Suprapubic skin (tissue), 4 donors: ENCODE results near the gene DSCAML1. TPM values are rescaled to one million over a fixed set of nuclear protein-coding genes. Genes with fewer than 3 reads are reported as not detected.

Source experiments
- DNase-seq, 2 donors: peaks; one replicate each; pipeline ENCODE4 v3.0.0-alpha.2; 2019; ENCODE audit warnings: low spot score in 2 of 2
- H3K27ac ChIP-seq: fragments of 200-600 bp; sonication (generic); one replicate; pipeline ENCODE4 v1.5.1; 2019
- H3K27me3 ChIP-seq: fragments of 200-600 bp; sonication (generic); one replicate; pipeline ENCODE4 v1.5.1; 2019
- H3K36me3 ChIP-seq: fragments of 200-600 bp; sonication (generic); one replicate; pipeline ENCODE4 v1.5.1; 2019
- H3K4me1 ChIP-seq: fragments of 200-600 bp; sonication (generic); one replicate; pipeline ENCODE4 v1.5.1; 2019
- H3K4me3 ChIP-seq: fragments of 200-600 bp; sonication (generic); one replicate; pipeline ENCODE4 v1.5.1; 2019; ENCODE audit warnings: mild to moderate bottlenecking
- H3K9me3 ChIP-seq: fragments of 200-600 bp; sonication (generic); one replicate; pipeline ENCODE4 v1.5.1; 2019
- CTCF ChIP-seq, 2 donors: fragments of 200-600 bp in 1 of 2; fragments of 450-650 bp in 1 of 2; sonication (generic) in 1 of 2; IDR thresholded peaks; one replicate each; pipeline ENCODE4 v1.5.1; 2016 to 2019; ENCODE audit warnings: antibody characterized with exemption in 2 of 2, mild to moderate bottlenecking in 1 of 2, moderate library complexity in 1 of 2
- EP300 ChIP-seq: sonication (generic); formaldehyde crosslinking; IDR thresholded peaks from one replicate; pipeline ENCODE4 v1.6.1; 2017; ENCODE audit warnings: antibody characterized with exemption
- POLR2A ChIP-seq, 2 donors: fragments of 450-650 bp; IDR thresholded peaks; one replicate each; pipeline ENCODE4 v1.6.1; 2017; ENCODE audit warnings: antibody characterized with exemption in 2 of 2, mild to moderate bottlenecking in 2 of 2, moderate library complexity in 2 of 2
- POLR2AphosphoS5 ChIP-seq, 3 donors: sonication (generic); formaldehyde crosslinking; IDR thresholded peaks; one replicate each; pipeline ENCODE4 v1.6.1; 2017; ENCODE audit warnings: antibody characterized with exemption in 3 of 3
- WGBS: methylation state at CpG from one replicate; pipeline ENCODE4 v1.1.5; 2018; 5-methylcytosine and 5-hydroxymethylcytosine counted together
- total RNA-seq, 4 donors: library from RNA; depleted of rRNA; stranded (reverse); fragments of >200 nt; gene quantifications; one replicate each; pipeline ENCODE4 v1.1.0, GENCODE V29; 2016

DSCAML1 gene
- total RNA-seq, 4 donors from 2014 or later, result 0.11 to 0.24 (median 0.21) TPM; not detected in 1

DNA sequence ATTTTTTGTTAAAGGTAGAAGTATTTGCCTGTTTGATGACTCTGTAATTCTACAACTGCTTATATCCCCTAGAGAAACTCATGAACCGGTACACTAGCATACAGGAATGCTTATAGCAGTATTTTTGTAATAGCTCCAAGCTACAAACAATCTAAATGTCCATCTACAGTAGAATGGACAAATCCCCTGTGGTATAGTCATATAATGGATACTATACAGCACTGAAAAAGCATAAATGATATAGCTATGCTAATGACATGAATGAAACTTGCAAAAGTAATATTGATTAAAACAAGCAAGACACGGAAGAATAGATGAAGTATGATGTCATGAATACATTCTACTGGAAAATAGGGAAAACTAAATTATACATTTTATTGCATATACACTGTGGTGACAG is 326.4 kb downstream of the DSCAML1 start:
- no peak for DNase-seq
- WGBS, result 87% methylated on average over 2 of the region's 2 CpGs
- no peaks in the 10 kb centered on the region for H3K9me3 ChIP-seq

DNA sequence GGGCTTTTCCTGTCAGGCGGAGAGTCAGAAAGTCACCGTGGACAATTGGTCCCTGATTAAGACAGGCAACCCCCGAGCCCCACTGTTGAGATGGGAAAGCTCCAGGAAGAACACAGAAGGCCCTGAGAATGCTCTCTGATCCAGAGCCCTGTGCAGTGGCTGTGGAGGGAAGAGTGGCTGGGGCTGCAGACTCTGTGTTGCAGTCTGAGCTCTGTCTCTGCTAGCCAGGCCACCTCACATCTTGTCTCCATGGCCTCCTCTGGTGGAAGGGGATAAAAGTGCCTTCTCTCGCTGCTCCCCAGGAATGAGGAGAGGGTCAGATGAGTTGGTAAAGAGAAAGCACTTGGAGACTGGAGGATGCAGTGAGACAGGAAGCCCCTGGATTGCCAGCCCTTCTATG is 328.1 kb downstream of the DSCAML1 start:
- H3K4me3 ChIP-seq, result no peak overlapping the region
- TF ChIP-seq EP300, result no peak
- TF ChIP-seq POLR2A (IDR thresholded peaks at IDR 0.05), result no peak
- TF ChIP-seq POLR2AphosphoS5 (IDR thresholded peaks at IDR 0.05), result no peak
- TF ChIP-seq CTCF (IDR thresholded peaks at IDR 0.05), result no peak
- H3K27me3 ChIP-seq, result peaks cover 2% of the 10 kb centered on the region
- no peak overlapping the region for H3K27ac ChIP-seq
- WGBS, result 80% methylated on average over 4 of the region's 4 CpGs
- DNase-seq, result no peak
- no peaks in the 10 kb centered on the region for H3K4me1 ChIP-seq
- H3K9me3 ChIP-seq, result no peaks in the 10 kb centered on the region
- H3K36me3 ChIP-seq, result no peaks in the 10 kb centered on the region

More for the DNA sequence above, 326.4 kb downstream of the DSCAML1 start:
- TF ChIP-seq CTCF (IDR thresholded peaks at IDR 0.05) (no peak), POLR2A (IDR thresholded peaks at IDR 0.05) (no peak), EP300 (no peak), POLR2AphosphoS5 (IDR thresholded peaks at IDR 0.05) (no peak)
- Histone ChIP-seq H3K4me3 (no peak overlapping the region), H3K36me3 (no peaks in the 10 kb centered on the region), H3K27me3 (peaks cover 2% of the 10 kb centered on the region), H3K4me1 (no peaks in the 10 kb centered on the region), H3K27ac (no peak overlapping the region)

- Histone ChIP-seq H3K27me3 (peaks cover 2% of the 10 kb centered on the region), H3K27ac (no peak overlapping the region), H3K9me3 (no peaks in the 10 kb centered on the region), H3K4me1 (no peaks in the 10 kb centered on the region), H3K4me3 (no peak overlapping the region), H3K36me3 (no peaks in the 10 kb centered on the region)
- WGBS, result 67% methylated on average over 5 of the region's 5 CpGs
- no peak for DNase-seq
- TF ChIP-seq CTCF (IDR thresholded peaks at IDR 0.05) (no peak), EP300 (no peak), POLR2AphosphoS5 (IDR thresholded peaks at IDR 0.05) (no peak), POLR2A (IDR thresholded peaks at IDR 0.05) (no peak)
Observed at GRCh38 chr11:117467770-117468169, 329.2 kb downstream of the DSCAML1 start.

DNA sequence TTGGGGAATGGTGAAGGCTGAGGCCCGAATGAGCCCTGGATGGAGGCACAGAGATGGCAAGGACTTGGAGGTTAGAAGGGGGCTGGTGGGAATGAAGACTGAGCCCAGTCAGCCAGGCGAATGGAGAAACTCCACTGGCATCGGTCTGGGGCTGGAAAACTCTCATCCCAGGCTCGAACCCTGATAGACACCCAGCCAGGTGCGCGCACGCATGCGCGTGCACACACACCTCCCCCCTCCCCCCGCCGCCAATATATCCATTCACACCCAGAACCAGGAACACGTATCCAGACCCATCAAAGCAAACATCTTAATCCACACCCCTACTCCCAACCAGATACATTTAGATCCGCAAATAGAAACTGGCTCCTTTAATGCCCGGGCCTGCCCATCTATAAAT is 330.1 kb downstream of the DSCAML1 start:
- peaks cover 2% of the 10 kb centered on the region for H3K27me3 ChIP-seq
- H3K36me3 ChIP-seq, result no peaks in the 10 kb centered on the region
- 86% methylated on average over 14 of the region's 14 CpGs for WGBS
- H3K4me1 ChIP-seq, result no peaks in the 10 kb centered on the region
- H3K27ac ChIP-seq, result no peak overlapping the region
- DNase-seq, result no peak
- H3K9me3 ChIP-seq, result no peaks in the 10 kb centered on the region
- TF ChIP-seq POLR2A (IDR thresholded peaks at IDR 0.05) (no peak), CTCF (IDR thresholded peaks at IDR 0.05) (no peak), POLR2AphosphoS5 (IDR thresholded peaks at IDR 0.05) (no peak), EP300 (no peak)
- no peak overlapping the region for H3K4me3 ChIP-seq

DNA sequence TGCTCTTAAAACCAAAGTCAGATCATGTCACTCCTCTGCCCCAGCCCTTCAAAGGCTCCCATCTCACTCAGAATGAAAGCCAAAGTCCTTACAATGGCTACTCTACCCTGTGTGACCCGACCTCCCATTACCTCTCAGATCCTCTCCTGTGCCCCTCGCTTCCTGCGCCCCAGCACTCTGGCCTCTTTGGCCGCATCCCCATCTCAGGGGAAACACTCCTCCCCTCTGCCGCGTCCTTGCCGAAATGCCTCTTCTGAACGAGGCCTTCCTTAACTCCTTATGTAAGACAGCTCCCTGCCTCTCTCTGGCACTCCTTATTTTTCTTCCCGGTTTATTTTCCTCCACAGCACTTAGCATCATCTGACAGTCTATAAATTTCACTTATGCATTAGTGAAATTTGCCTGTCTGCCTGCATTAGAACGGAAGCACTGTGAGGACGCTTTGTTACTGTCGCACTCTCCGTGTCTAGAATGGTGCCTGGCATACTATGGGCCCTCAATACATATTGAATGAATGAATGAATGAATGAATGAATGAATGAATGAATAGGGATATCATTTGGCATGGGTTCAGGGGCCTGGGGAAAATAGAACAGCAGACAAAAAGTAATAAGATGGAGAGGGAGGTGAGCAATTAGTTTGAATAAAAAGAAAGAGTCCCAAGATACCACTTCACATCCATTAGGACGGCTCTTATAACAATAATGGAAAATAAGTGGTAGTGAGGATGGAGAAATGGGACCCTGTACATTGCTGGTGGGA is 331.6 kb downstream of the DSCAML1 start:
- 75% methylated on average over 14 of the region's 14 CpGs for WGBS
- no peak for DNase-seq
- peaks cover 2% of the 10 kb centered on the region for H3K27me3 ChIP-seq

More for the DNA sequence above, 331.6 kb downstream of the DSCAML1 start:
- TF ChIP-seq POLR2AphosphoS5 (IDR thresholded peaks at IDR 0.05) (no peak), CTCF (IDR thresholded peaks at IDR 0.05) (no peak), EP300 (no peak), POLR2A (IDR thresholded peaks at IDR 0.05) (no peak)
- Histone ChIP-seq H3K4me1 (no peaks in the 10 kb centered on the region), H3K36me3 (no peaks in the 10 kb centered on the region), H3K4me3 (no peak overlapping the region), H3K27ac (no peak overlapping the region), H3K9me3 (no peaks in the 10 kb centered on the region)
